Stimulated activated CD8-positive, alpha-beta memory T cell treated with anti-CD3 and anti-CD28 coated beads, Interleukin-7, amount 100 ng/mL, for 48 hours (primary cell): Measurements from ENCODE around the gene FBXL3.

Source experiments
- DNase-seq, 2 donors: peaks; one replicate each; pipeline ENCODE4 v3.0.0-alpha.2; 2020; ENCODE audit warnings: low read depth in 1 of 2; ENCODE audit errors: extremely low read depth in 1 of 2

FBXL3 gene

DNA sequence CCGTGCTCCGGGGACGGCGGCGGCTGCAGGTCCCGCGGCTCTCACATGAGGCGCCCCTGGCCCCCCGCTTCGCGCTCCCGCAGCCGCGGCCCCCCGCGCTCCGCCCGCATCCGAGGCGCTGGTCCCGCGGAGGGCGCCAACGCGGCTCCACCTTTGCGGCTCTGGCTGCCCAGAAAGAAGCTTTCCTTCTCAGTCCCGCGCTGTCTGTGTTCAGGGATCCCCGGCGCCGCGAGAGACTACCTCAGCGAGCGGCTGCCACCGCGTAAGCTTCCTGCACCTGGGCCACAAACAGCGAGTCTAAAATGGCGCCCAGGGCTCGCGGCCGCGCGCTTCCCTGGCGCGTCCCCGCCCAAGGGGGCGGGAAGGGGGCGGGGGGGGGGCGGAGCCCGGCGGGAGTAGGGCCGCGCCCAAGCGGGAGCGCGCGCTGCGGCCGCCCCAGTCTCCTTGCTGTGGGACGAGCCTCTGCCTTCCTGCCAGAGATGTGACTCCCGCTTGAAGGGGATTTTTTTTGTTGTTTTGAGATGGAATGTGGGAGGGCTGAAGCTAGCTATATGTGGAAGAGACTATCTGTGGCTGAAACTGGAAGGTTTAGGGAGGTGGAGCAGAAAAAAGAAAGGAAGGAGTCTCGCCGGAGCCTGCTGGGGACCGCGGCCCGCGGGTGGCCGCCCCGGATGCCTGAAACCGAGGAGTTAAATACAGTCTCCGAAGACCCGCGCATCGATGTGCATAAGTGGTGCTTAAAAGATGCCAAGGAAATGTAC lies at the start of gene FBXL3:
FBXL3 (minus strand) TSS at position 299 of the 761 bp plus-strand sequence. CDS start 5,299 bp downstream, outside the sequence.
- peak; percentile 58 to 63 for DNase-seq

GRCh38 chr13:77067519-77067918 lies 40.6 kb upstream of the FBXL3 start:
- DNase-seq = no peak

DNA sequence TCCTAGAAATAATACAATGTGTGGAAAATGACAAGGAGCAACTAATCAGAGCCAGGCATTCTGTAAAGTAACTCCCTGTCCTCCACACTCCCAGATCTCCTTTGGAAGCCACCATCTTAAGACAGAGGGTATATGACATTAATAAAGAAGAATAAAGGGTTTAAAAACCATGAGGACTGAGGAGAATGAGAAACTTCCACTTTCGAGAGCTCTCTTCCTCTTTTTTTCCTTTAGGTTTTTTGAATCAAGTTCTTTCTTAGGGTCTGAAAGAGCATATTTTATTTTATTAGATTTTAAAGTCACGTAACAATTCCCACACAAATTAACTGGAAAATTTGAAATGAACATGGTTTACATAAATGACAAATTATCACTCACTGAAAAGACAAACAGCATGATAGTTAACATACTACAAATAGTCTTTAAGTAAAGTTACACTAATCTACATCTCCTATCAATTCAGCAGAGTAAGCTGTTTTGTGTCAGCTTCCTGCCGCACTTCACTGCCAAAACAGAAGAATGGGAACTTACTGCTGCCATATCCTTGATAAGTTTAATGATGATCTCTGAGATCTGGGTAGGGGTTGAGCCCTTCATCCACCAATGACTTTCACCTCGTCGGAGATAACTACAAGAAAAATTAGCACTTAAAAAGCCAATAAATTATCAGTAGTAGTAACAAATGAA lies 38.6 kb upstream of the FBXL3 start:
- DNase-seq = no peak

- no peak for DNase-seq
Observed at GRCh38 chr13:77062097-77062496, 35.1 kb upstream of the FBXL3 start.

DNA sequence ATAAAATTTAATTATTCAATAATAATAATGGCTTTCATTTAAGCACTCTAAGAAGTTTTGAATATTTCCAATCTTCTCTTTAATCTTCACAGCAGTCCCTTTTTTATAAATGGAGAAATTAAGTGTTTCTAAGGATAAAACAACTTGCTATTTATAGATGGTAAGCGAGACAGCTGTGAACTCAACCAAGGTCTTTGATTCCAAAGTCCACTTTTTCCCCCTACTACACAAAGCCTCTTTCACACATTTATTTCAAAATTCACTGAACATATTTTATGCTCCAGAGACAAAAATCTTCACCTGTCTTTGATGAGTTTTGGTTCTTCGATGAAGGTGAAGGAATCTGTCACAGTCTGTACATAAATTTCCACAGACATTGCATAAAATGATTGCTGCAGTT lies 34.4 kb upstream of the FBXL3 start:
- no peak for DNase-seq

- DNase-seq = no peak
Observed at GRCh38 chr13:77056886-77057285, 29.9 kb upstream of the FBXL3 start.

GRCh38 chr13:77056382-77056781 lies 29.4 kb upstream of the FBXL3 start:
- no peak for DNase-seq

DNA sequence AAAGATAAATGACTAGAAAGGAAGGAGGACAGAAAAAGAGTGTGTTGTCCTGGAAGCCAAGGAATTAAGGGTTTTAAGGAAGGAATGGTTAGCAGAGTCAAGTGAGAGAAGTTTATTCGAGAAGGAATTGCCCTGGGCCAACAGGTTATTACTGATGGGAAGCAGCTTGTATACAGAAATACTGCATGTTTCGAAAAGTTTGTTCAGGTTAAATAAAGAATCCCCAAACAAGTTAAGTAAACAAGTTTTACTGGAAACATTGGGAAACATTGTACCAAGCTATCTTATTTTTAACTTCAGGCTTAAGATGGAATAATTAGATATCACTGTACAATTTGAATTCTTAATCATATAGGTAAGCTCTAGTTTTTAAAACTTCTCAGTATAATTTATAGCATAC lies 28.2 kb upstream of the FBXL3 start:
- DNase-seq = no peak

DNA sequence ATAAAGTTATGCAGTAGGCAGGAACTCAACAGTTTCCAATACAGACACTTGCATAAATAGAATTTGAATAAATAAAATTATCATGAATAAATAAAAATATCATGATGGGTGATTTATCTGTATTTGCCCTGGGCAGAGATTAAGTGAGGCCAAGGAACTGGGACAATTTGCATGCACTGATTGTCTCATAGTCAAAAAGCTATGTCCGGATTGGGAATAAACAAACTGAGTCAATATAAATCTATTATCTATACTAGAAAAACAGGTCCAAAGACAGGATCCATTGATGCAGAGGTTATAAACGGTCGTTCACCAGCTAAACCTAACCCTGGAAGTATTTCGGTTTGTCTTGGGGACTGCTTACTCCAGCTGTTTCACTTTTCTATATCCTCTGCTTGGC lies 26.2 kb upstream of the FBXL3 start:
- no peak for DNase-seq

DNA sequence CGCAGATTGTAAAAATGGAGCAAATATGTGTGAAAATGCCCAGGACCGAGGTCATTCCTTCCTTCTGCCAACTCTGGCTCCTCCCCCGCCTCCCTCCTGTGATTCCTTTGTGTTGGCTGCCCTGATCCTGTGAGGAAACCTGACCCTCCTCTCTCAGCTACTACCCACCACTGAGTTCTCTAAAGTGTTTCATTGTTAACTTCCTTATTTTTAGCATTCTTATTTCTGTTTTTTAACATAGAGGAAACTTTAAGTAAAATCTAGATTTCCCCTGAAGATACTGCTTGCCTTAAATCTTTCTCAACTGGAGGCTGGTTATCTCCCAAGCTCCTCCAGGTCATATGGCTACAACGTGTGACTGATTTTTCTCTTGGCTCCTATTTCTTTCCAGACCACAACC lies 21.7 kb upstream of the FBXL3 start:
- DNase-seq = no peak

DNA sequence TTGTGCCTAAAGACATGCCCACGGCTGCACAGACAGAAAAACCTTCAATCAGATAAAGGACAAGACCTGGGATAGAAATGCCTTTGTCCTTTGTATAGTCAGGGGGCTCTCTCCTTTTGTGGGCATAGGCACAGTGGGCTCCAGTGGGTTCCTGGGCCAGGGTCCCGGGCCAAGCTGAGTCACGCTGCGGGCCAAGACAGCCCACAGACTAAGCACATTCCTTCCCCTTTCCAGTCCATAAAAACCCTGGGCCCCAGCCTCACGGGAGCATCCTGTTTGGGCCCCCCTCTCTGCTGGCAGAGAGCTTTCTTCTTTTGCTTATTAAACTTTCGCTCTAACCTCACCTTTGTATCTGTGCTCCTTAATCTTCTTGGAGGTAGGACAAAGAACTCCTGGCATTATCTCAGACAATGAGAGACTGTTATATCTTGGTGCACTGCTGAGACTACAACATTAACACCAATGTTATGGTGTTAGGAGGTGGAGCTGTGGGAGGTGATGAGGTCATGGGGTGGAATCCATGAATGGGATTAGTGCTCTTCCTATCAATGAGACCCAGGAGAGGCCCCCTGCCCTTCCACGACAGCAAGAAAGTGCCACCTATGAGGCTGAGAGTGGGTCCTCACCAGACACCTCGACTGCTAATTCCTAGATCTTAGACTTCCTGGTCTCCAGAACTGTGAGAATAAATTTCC lies 20.8 kb upstream of the FBXL3 start:
- DNase-seq = no peak

DNA sequence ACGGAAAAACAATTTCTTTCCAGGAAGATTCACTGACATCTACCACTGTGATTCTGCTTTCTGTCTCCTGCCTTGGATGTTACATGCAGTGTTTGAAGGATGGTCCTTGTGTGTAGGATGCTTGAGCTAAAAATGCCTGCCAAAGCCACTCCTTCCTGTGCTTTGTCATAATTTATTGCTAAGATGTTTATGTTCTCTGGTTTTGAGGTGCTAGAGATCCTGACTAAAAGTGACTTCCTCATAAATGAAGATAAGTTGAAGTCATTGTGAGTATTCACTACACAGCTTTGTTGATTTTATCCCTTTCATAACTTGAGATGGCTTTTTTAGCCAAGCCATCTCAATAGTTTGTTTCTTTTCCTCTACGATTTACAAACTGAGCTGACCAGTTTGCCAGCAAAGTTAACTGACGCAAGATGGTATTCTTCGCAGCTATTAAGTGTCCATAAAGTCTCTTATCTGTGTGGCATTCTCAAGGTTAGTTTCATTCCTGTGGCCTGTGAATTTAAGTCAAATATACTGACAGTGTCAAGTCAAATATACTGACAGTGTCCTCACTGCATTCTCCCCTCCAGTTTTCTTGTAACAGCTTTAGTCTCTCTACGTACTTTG lies 15.7 kb upstream of the FBXL3 start:
- no peak for DNase-seq

GRCh38 chr13:77040835-77041234 lies 13.9 kb upstream of the FBXL3 start:
- DNase-seq = no peak

DNA sequence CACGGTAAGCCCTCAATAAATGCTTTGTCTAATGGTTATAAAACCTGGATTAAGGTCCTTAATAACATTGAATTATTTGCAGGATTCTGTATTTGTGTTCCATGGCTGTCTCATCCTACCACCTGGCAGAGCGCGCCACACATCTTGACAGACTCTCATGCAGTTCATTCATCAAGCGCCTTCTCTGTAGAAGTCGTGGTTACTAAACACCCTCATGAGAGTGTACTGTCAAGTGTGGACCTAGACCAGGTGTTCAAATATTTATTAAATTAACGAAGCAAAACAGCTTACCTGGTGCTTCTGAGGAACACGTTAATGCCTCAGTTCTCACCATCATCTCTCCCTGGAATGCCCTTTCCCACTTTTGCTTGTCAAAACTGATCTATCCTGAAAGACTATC lies 13.1 kb upstream of the FBXL3 start:
- no peak for DNase-seq

DNA sequence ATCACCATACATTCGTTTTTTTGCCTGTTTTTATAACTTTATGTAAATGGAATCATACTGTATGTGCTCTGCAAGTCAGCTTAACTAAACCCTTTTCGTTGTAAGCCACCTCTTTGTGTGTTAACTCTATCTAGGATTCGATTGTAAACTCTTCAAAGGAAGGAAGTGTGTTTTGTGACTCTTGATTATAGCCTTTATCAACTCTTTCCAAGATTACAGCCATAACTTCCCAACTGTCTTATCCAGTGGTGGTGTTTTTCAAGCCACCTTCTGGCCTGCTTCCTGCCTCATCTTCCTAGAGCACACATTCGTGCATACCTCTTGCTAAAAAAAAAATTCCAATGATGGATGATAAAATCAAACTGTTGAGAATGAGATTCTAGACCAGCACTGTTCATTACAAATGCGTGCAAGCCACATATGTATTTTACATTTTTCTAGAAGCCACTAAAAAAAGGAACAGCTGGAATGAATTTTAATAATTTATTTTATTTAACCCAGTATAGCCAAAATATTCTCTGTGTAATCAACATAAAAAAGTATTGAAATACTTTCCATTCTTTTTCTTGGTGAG lies 12.0 kb upstream of the FBXL3 start:
- no peak for DNase-seq

DNA sequence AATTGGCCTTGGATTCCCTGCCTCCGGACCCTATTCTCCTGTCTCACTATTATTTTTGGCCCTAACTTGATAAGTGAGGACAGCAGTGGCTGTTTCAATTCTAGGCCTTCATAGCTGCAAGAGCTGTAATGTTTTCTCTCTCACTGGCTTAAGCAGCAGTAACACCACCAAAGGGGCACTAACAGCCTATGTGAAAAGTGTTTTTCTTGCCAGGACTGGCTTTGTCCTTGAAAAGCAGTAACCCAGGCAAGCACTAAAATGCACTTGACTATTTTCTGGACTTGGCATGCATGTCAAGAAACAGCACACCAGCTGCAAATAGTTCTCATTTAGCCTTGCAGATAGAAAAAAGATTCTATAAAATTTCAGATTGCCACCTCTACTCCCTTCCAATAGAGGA lies 9.3 kb upstream of the FBXL3 start:
- no peak for DNase-seq

GRCh38 chr13:77034881-77035280 lies 7.9 kb upstream of the FBXL3 start:
- no peak for DNase-seq

- no peak for DNase-seq
Observed at GRCh38 chr13:77033717-77034302, 6.9 kb upstream of the FBXL3 start.

- no peak for DNase-seq
Observed at GRCh38 chr13:77031656-77032243, 4.8 kb upstream of the FBXL3 start.

GRCh38 chr13:77029436-77029835 lies 2.5 kb upstream of the FBXL3 start:
- no peak for DNase-seq
